Lung microvascular endothelial cell (primary cell): ENCODE results near the gene CPNE1. TPM values are rescaled to one million over a fixed set of nuclear protein-coding genes. Genes with fewer than 3 reads are reported as not detected.
A peak's percentile ranks its signal among the peaks of the same experiment; 100 is the strongest.
"Not testable (repeated sequence)": the region's sequence is repeated elsewhere in the genome, so short reads cannot be mapped to it uniquely, and the experiment has no call there.

Experiments
- DNase-seq, 2 donors: peaks; one replicate each; pipeline versions ENCODE4 v3.0.0 to v3.0.0-alpha.2; 2010; ENCODE audit warnings: low read depth in 2 of 2
- total RNA-seq: library from RNA; depleted of rRNA; stranded (reverse); fragments of >200 nt; gene quantifications from 2 replicates; pipeline ENCODE4 v1.2.1, GENCODE V29; 2014

Gene CPNE1
- total RNA-seq, result 118 and 130 TPM in 2 replicates

GRCh38 chr20:35664466-35665206 is at the start of gene CPNE1, which contains the start of gene RBM12:
Gene CPNE1, minus strand, starts transcription at chr20:35664900. Its CDS starts 31,977 bp downstream, at chr20:35632923.
Gene RBM12, minus strand, starts transcription at chr20:35664900. Its CDS starts 9,578 bp downstream, at chr20:35655322.
- peak; percentile 94 to 96 for DNase-seq

GRCh38 chr20:35714127-35714526 is 49.4 kb upstream of the CPNE1 start:
- DNase-seq, result no peak

- not testable (repeated sequence) for DNase-seq
Observed at GRCh38 chr20:35713120-35713519, 48.4 kb upstream of the CPNE1 start.

- DNase-seq, result no peak
Observed at GRCh38 chr20:35711588-35712209, 47.0 kb upstream of the CPNE1 start.

GRCh38 chr20:35710884-35711587 is 46.3 kb upstream of the CPNE1 start:
- DNase-seq, result no peak

GRCh38 chr20:35710039-35710438 is 45.3 kb upstream of the CPNE1 start:
- DNase-seq, result no peak

- no peak for DNase-seq
Observed at GRCh38 chr20:35709259-35709658, 44.6 kb upstream of the CPNE1 start.

- no peak for DNase-seq
Observed at GRCh38 chr20:35708502-35708901, 43.8 kb upstream of the CPNE1 start.

- DNase-seq, result not testable (repeated sequence)
Observed at GRCh38 chr20:35706591-35707529, 42.2 kb upstream of the CPNE1 start.

- not testable (repeated sequence) for DNase-seq
Observed at GRCh38 chr20:35705894-35706293, 41.2 kb upstream of the CPNE1 start.

GRCh38 chr20:35704514-35705261 is 40.0 kb upstream of the CPNE1 start:
- DNase-seq, result no peak

- DNase-seq, result no peak
Observed at GRCh38 chr20:35702824-35703695, 38.4 kb upstream of the CPNE1 start.

GRCh38 chr20:35702051-35702823 is 37.5 kb upstream of the CPNE1 start:
- DNase-seq, result no peak

GRCh38 chr20:35700625-35701148 is 36.0 kb upstream of the CPNE1 start:
- no peak for DNase-seq

- no peak for DNase-seq
Observed at GRCh38 chr20:35699957-35700624, 35.4 kb upstream of the CPNE1 start.

- DNase-seq, result peak; percentile 84 to 93
Observed at GRCh38 chr20:35699127-35699956, 34.6 kb upstream of the CPNE1 start, which contains the start of the genes NFS1 and ROMO1. Gene NFS1, minus strand, starts transcription at chr20:35699352. Its CDS starts 64 bp downstream, at chr20:35699288. Gene ROMO1, plus strand, starts transcription at chr20:35699405. Its CDS starts 228 bp downstream, at chr20:35699633.
